Smooth muscle cell (in vitro differentiated cells): ENCODE results near the gene DPF3. TPM values are rescaled to one million over a fixed set of nuclear protein-coding genes. Genes with fewer than 3 reads are reported as not detected.

Experiments
- DNase-seq: peaks from one replicate; lab custom pipeline; 2025; ENCODE audit not compliant: unreplicated experiment; lab: John Stamatoyannopoulos, UW
- H2AFZ ChIP-seq: fragments of 200-600 bp; sonication (generic); 2 replicates; pipeline ENCODE4 v1.6.0; 2016; ENCODE audit warnings: antibody characterized with exemption, low read depth, mild to moderate bottlenecking
- H3F3A ChIP-seq: fragments of 200-600 bp; sonication (generic); 2 replicates; pipeline ENCODE4 v1.6.0; 2017; ENCODE audit warnings: antibody characterized with exemption, low read depth
- H3K27ac ChIP-seq: fragments of 200-600 bp; sonication (generic); 2 replicates; pipeline ENCODE4 v1.5.1; 2016; ENCODE audit warnings: low read depth, mild to moderate bottlenecking
- H3K27me3 ChIP-seq: fragments of 200-600 bp; sonication (generic); 2 replicates; pipeline ENCODE4 v1.6.1; 2016; ENCODE audit warnings: low read depth, mild to moderate bottlenecking
- H3K36me3 ChIP-seq: fragments of 200-600 bp; sonication (generic); 2 replicates; pipeline ENCODE4 v1.5.1; 2016; ENCODE audit warnings: low read depth
- H3K4me1 ChIP-seq: fragments of 200-600 bp; sonication (generic); 2 replicates; pipeline ENCODE4 v1.5.1; 2016; ENCODE audit warnings: low read depth
- H3K4me2 ChIP-seq: fragments of 200-600 bp; sonication (generic); 2 replicates; pipeline ENCODE4 v1.6.0; 2016; ENCODE audit warnings: mild to moderate bottlenecking
- H3K4me3 ChIP-seq: fragments of 200-600 bp; sonication (generic); 2 replicates; pipeline ENCODE4 v1.5.1; 2016; ENCODE audit warnings: mild to moderate bottlenecking
- H3K79me2 ChIP-seq: fragments of 200-600 bp; sonication (generic); 2 replicates; pipeline ENCODE4 v1.6.0; 2016; ENCODE audit warnings: low read depth, mild to moderate bottlenecking
- H3K9ac ChIP-seq: fragments of 200-600 bp; sonication (generic); 2 replicates; pipeline ENCODE4 v1.6.0; 2016; ENCODE audit warnings: low read depth
- H3K9me3 ChIP-seq: fragments of 200-600 bp; sonication (generic); replicated peaks from 2 replicates; pipeline ENCODE4 v1.5.1; 2016; ENCODE audit warnings: low read depth
- H4K20me1 ChIP-seq: fragments of 200-600 bp; sonication (generic); 2 replicates; pipeline ENCODE4 v1.6.0; 2016; ENCODE audit warnings: low read depth
- CTCF ChIP-seq: fragments of 200-600 bp; sonication (generic); IDR thresholded peaks from 2 replicates; pipeline ENCODE4 v1.5.1; 2017; ENCODE audit warnings: borderline replicate concordance, mild to moderate bottlenecking, antibody characterized with exemption; ENCODE audit not compliant: insufficient read depth, poor library complexity, severe bottlenecking
- WGBS: methylation state at CpG from one replicate; pipeline ENCODE4 v1.1.7; 2016; ENCODE audit warnings: low lambda C conversion rate; 5-methylcytosine and 5-hydroxymethylcytosine counted together
- polyA plus RNA-seq: library from polyadenylated mRNA; unstranded; fragments of >200 nt; fragmentation: Nextera tagmentation; extraction: Ambion mirVana; gene quantifications from 2 replicates; pipeline ENCODE4 v1.2.1, GENCODE V29; 2016
- total RNA-seq: library from RNA; depleted of rRNA; stranded (reverse); fragments of >200 nt; gene quantifications from 2 replicates; pipeline ENCODE4 v1.2.3, GENCODE V29; 2014

The DPF3 gene
- total and polyA plus RNA-seq, 2 experiments from 2014 or later = 4.9 to 12.6 TPM

GRCh38 chr14:72680853-72681640 is 212.9 kb downstream of the DPF3 start:
- TF ChIP-seq CTCF = no peak
- Histone ChIP-seq H3K4me1 (peaks cover 7% of the 10 kb centered on the region), H3K79me2 (no peaks in the 10 kb centered on the region), H3K4me3 (no peak overlapping the region), H3K4me2 (no peak overlapping the region), H3K27me3 (no peaks in the 10 kb centered on the region), H2AFZ (no peak overlapping the region), H4K20me1 (no peaks in the 10 kb centered on the region), H3K9me3 (no peaks in the 10 kb centered on the region), H3K9ac (no peak overlapping the region), H3K36me3 (no peaks in the 10 kb centered on the region), H3F3A (no peaks in the 10 kb centered on the region), H3K27ac (no peak overlapping the region)
- DNase-seq = no peak
- 92% methylated on average over 7 of the region's 7 CpGs for WGBS

GRCh38 chr14:72679536-72680151 is 214.3 kb downstream of the DPF3 start:
- Histone ChIP-seq H3K9ac (no peak overlapping the region), H4K20me1 (no peaks in the 10 kb centered on the region), H3K4me3 (no peak overlapping the region), H3K27ac (no peak overlapping the region), H3F3A (no peaks in the 10 kb centered on the region), H3K4me1 (peaks cover 7% of the 10 kb centered on the region), H3K9me3 (no peaks in the 10 kb centered on the region), H3K36me3 (no peaks in the 10 kb centered on the region), H2AFZ (no peak overlapping the region), H3K4me2 (no peak overlapping the region), H3K79me2 (no peaks in the 10 kb centered on the region), H3K27me3 (no peaks in the 10 kb centered on the region)
- no peak for DNase-seq
- TF ChIP-seq CTCF = no peak
- 81% methylated on average over 27 of the region's 27 CpGs for WGBS

- no peak for TF ChIP-seq CTCF
- no peaks in the 10 kb centered on the region for H3K27me3 ChIP-seq
- H4K20me1 ChIP-seq = no peaks in the 10 kb centered on the region
- H3K9me3 ChIP-seq = no peaks in the 10 kb centered on the region
- H3K79me2 ChIP-seq = no peaks in the 10 kb centered on the region
- H3F3A ChIP-seq = no peaks in the 10 kb centered on the region
- H3K4me3 ChIP-seq = no peak overlapping the region
- H3K27ac ChIP-seq = no peak overlapping the region
- no peak overlapping the region for H3K4me2 ChIP-seq
- peaks cover 7% of the 10 kb centered on the region for H3K4me1 ChIP-seq
- no peak overlapping the region for H2AFZ ChIP-seq
- H3K9ac ChIP-seq = no peak overlapping the region
- DNase-seq = no peak
- 88% methylated on average over 14 of the region's 14 CpGs for WGBS
- no peaks in the 10 kb centered on the region for H3K36me3 ChIP-seq
Observed at GRCh38 chr14:72679141-72679535, 214.8 kb downstream of the DPF3 start.
